GM12878 (cell line): ENCODE data around the gene ALG12. TPM values are rescaled to one million over a fixed set of nuclear protein-coding genes. Genes with fewer than 3 reads are reported as not detected.

Experiments
- ATF7 ChIP-seq: fragments of 450-650 bp; IDR thresholded peaks from 2 replicates; pipeline ENCODE4 v1.6.1; 2016; ENCODE audit warnings: low read depth, mild to moderate bottlenecking
- BACH1 ChIP-seq: fragments of 450-650 bp; IDR thresholded peaks from 2 replicates; pipeline ENCODE4 v1.6.1; 2017; ENCODE audit warnings: mild to moderate bottlenecking, borderline replicate concordance
- BCL3 ChIP-seq: IDR thresholded peaks from 2 replicates; pipeline ENCODE4 v1.6.1; 2011; ENCODE audit warnings: borderline replicate concordance, low read depth, mild to moderate bottlenecking, moderate library complexity, low read length; ENCODE audit not compliant: insufficient read depth, poor library complexity, severe bottlenecking
- BHLHE40 ChIP-seq, 2 experiments: fragments of 450-650 bp in 1 of 2; IDR thresholded peaks; 2 replicates each; pipeline ENCODE4 v1.6.1; 2011 to 2017; ENCODE audit warnings: low read depth in 2 of 2, borderline replicate concordance in 1 of 2, improper control_type of control experiment in 1 of 2, low read length in 1 of 2, mild to moderate bottlenecking in 1 of 2
- CEBPB ChIP-seq, 2 experiments: fragments of 150-350 bp in 1 of 2; IDR thresholded peaks; 2 replicates each; pipeline ENCODE4 v1.6.1; 2012 to 2014; ENCODE audit warnings: low read depth in 2 of 2, low read length in 2 of 2, borderline replicate concordance in 1 of 2, inconsistent platforms in 1 of 2
- CHD2 ChIP-seq: IDR thresholded peaks from 2 replicates; pipeline ENCODE4 v1.6.1; 2011; ENCODE audit warnings: low read depth, low read length, improper control_type of control experiment, borderline replicate concordance
- DPF2 ChIP-seq: fragments of 450-650 bp; IDR thresholded peaks from 2 replicates; pipeline ENCODE4 v1.6.1; 2017; ENCODE audit warnings: mild to moderate bottlenecking
- FOXM1 ChIP-seq: IDR thresholded peaks from 2 replicates; pipeline ENCODE4 v1.6.1; 2012; ENCODE audit warnings: low read depth, mild to moderate bottlenecking, inconsistent platforms, low read length, moderate library complexity
- GATAD2B ChIP-seq: fragments of 450-650 bp; conservative IDR thresholded peaks from 2 replicates; pipeline ENCODE4 v1.6.1; 2017; ENCODE audit warnings: low read depth, mild to moderate bottlenecking, moderate library complexity
- HDGF ChIP-seq: fragments of 450-650 bp; IDR thresholded peaks from 2 replicates; pipeline ENCODE4 v1.6.1; 2016; ENCODE audit warnings: antibody characterized with exemption
- MEF2B ChIP-seq: fragments of 450-650 bp; IDR thresholded peaks from 2 replicates; pipeline ENCODE4 v1.6.1; 2018; ENCODE audit warnings: mild to moderate bottlenecking, moderate library complexity; ENCODE audit not compliant: partially characterized antibody, poor library complexity, severe bottlenecking
- NRF1 ChIP-seq: conservative IDR thresholded peaks from 2 replicates; pipeline ENCODE4 v1.6.1; 2011; ENCODE audit warnings: mild to moderate bottlenecking, low read depth, low read length, improper control_type of control experiment
- PAX5 ChIP-seq: IDR thresholded peaks from 2 replicates; pipeline ENCODE4 v1.6.1; 2011; ENCODE audit warnings: low read depth, low read length, borderline replicate concordance
- PBX3 ChIP-seq: IDR thresholded peaks from 2 replicates; pipeline ENCODE4 v1.6.1; 2011; ENCODE audit warnings: mild to moderate bottlenecking, low read depth, low read length, moderate library complexity; ENCODE audit not compliant: insufficient replicate concordance
- PKNOX1 ChIP-seq: fragments of 450-650 bp; IDR thresholded peaks from 2 replicates; pipeline ENCODE4 v1.6.1; 2016; ENCODE audit warnings: mild to moderate bottlenecking
- RCOR1 ChIP-seq: conservative IDR thresholded peaks from 2 replicates; pipeline ENCODE4 v1.6.1; 2012; ENCODE audit warnings: low read depth, low read length, improper control_type of control experiment
- RELB ChIP-seq: fragments of 450-650 bp; IDR thresholded peaks from 2 replicates; pipeline ENCODE4 v1.6.1; 2017; ENCODE audit warnings: low read depth, mild to moderate bottlenecking, moderate library complexity
- SKIL ChIP-seq: fragments of 450-650 bp; IDR thresholded peaks from 2 replicates; pipeline ENCODE4 v1.6.1; 2017; ENCODE audit warnings: mild to moderate bottlenecking, low read depth, inconsistent platforms; ENCODE audit not compliant: poor library complexity, severe bottlenecking
- SMAD1 ChIP-seq: fragments of 450-650 bp; IDR thresholded peaks from 2 replicates; pipeline ENCODE4 v1.6.1; 2018; ENCODE audit warnings: mild to moderate bottlenecking, low read depth; ENCODE audit not compliant: partially characterized antibody
- WRNIP1 ChIP-seq: IDR thresholded peaks from 2 replicates; pipeline ENCODE4 v1.6.1; 2011; ENCODE audit warnings: low read depth, low read length, improper control_type of control experiment, borderline replicate concordance
- YY1 ChIP-seq: IDR thresholded peaks from 2 replicates; pipeline ENCODE4 v1.6.1; 2011; ENCODE audit warnings: low read depth, mild to moderate bottlenecking, low read length
- ZNF274 ChIP-seq: IDR thresholded peaks from one replicate; pipeline ENCODE4 v1.8.0; 2011; ENCODE audit not compliant: insufficient read length, insufficient read depth
- polyA plus RNA-seq, 11 experiments: library from polyadenylated mRNA; depleted of rRNA in 4 of 11; unstranded in 6 of 11; stranded (reverse) in 5 of 11; fragments of >200 nt; fragmentation: Nextera tagmentation in 4 of 11; fragmentation: Illumina TruSeq in 1 of 11; extraction: Ambion mirVana in 4 of 11; extraction: Trizol in 1 of 11; gene quantifications; 1 replicate in 1 of 11; 2 replicates in 10 of 11; pipeline versions ENCODE4 v1.2.1 to v1.2.3, GENCODE V29; 2011 to 2016; ENCODE audit warnings: inconsistent platforms in 2 of 11, missing spikeins in 2 of 11, low read depth in 1 of 11
- total RNA-seq, 4 experiments: library from RNA; depleted of rRNA in 3 of 4; stranded (reverse); fragments of >200 nt in 3 of 4; fragmentation: Illumina TruSeq in 1 of 4; extraction: Trizol in 1 of 4; gene quantifications; 2 replicates each; pipeline versions ENCODE4 v1.2.1 to v1.2.3, GENCODE V29; 2013 to 2021

The ALG12 gene
- total and polyA plus RNA-seq, 10 of the 15 experiments (the other 5 are each of a cell fraction or from before 2014, with no cell fraction given) = 0.22 to 23.4 (median 6.6) TPM

GRCh38 chr22:49962012-49962750, 43.9 kb upstream of the ALG12 start (continued):
- TF ChIP-seq SKIL (peak; percentile 60), WRNIP1 (no peak), MEF2B (peak; percentile 4), BHLHE40 (IDR thresholded peaks at IDR 0.05; ENCODE audit: borderline replicate concordance in 1 of 2, low read depth in 2 of 2, low read length in 1 of 2) (peak; percentile 66 to 88), BCL3 (no peak), PBX3 (peak; percentile 67), NRF1 (no peak), CHD2 (peak; percentile 26; the same call in 1 of the 2 replicates), DPF2 (peak; percentile 43; the same call in 1 of the 2 replicates), YY1 (0 out of 2 replicates have a peak, but pooled peaks have one; percentile 4), GATAD2B (peak; percentile 32), PAX5 (peak; percentile 71; the same call in 1 of the 2 replicates), PKNOX1 (peak; percentile 37; the same call in 1 of the 2 replicates), CEBPB (IDR thresholded peaks at IDR 0.05; ENCODE audit: borderline replicate concordance in 1 of 2, low read depth in 2 of 2, low read length in 2 of 2) (no peak), RCOR1 (no peak), FOXM1 (no peak), RELB (peak; percentile 95), SMAD1 (peak; percentile 70), ATF7 (peak; percentile 67), HDGF (peak; percentile 99), ZNF274 (no peak), BACH1 (peak; percentile 94)
